SU-DHL-6 (cell line): ENCODE results near the gene SNX25.

ENCODE experiments used
- H2AFZ ChIP-seq: fragments of 200-600 bp; sonication (generic); 2 replicates; pipeline ENCODE4 v1.6.1; 2014; ENCODE audit warnings: low read depth, mild to moderate bottlenecking, moderate library complexity, mixed read lengths, antibody characterized with exemption, low read length; ENCODE audit not compliant: severe bottlenecking
- H3F3A ChIP-seq: fragments of 200-600 bp; shearing (Covaris generic); 2 replicates; pipeline ENCODE4 v1.6.0; 2016; ENCODE audit warnings: antibody characterized with exemption, mild to moderate bottlenecking; ENCODE audit not compliant: insufficient read depth
- H3K27ac ChIP-seq: fragments of 200-600 bp; sonication (generic); 2 replicates; pipeline ENCODE4 v1.5.1; 2016; ENCODE audit warnings: low read depth, mild to moderate bottlenecking, low read length, moderate library complexity, mixed read lengths
- H3K27me3 ChIP-seq: fragments of 200-600 bp; sonication (generic), shearing (Covaris generic); 2 replicates; pipeline ENCODE4 v1.6.0; 2014; ENCODE audit warnings: mild to moderate bottlenecking, low read length
- H3K36me3 ChIP-seq: fragments of 200-600 bp; sonication (generic); 2 replicates; pipeline ENCODE4 v1.6.1; 2014; ENCODE audit warnings: mild to moderate bottlenecking, low read length, mixed read lengths
- H3K4me2 ChIP-seq: fragments of 300-600, 200-600 bp; shearing (Covaris generic), sonication (generic); 2 replicates; pipeline ENCODE4 v1.6.0; 2014; ENCODE audit warnings: low read length, low read depth, mild to moderate bottlenecking; ENCODE audit not compliant: poor library complexity, severe bottlenecking
- H3K4me3 ChIP-seq: fragments of 200-600 bp; sonication (generic); 2 replicates; pipeline ENCODE4 v1.5.1; 2014; ENCODE audit warnings: antibody characterized with exemption, low read length, mild to moderate bottlenecking, mixed read lengths; ENCODE audit not compliant: insufficient read depth, poor library complexity, severe bottlenecking
- H3K79me2 ChIP-seq: fragments of 200-600 bp; sonication (generic); 2 replicates; pipeline ENCODE4 v1.6.1; 2014; ENCODE audit warnings: mild to moderate bottlenecking, low read length, moderate library complexity; ENCODE audit not compliant: insufficient read depth
- H3K9ac ChIP-seq: fragments of 200-600 bp; sonication (generic); 2 replicates; pipeline ENCODE4 v1.7.0; 2014; ENCODE audit warnings: mild to moderate bottlenecking, low read length
- H3K9me2 ChIP-seq: fragments of 200-600 bp; sonication (generic); replicated peaks from 2 replicates; pipeline ENCODE4 v1.6.1; 2014; ENCODE audit warnings: low read length; ENCODE audit not compliant: insufficient read depth
- H3K9me3 ChIP-seq: fragments of 200-600 bp; sonication (generic); 2 replicates; pipeline ENCODE4 v1.6.1; 2014; ENCODE audit warnings: low read length, mixed read lengths; ENCODE audit not compliant: insufficient read depth
- H4K20me1 ChIP-seq: fragments of 200-600 bp; sonication (generic); 2 replicates; pipeline ENCODE4 v1.6.1; 2014; ENCODE audit warnings: low read depth, mild to moderate bottlenecking, antibody characterized with exemption, low read length, moderate library complexity, mixed read lengths
- EZH2phosphoT487 ChIP-seq: fragments of 200-600 bp; sonication (generic), shearing (Covaris generic); conservative IDR thresholded peaks from 2 replicates; pipeline ENCODE4 v1.6.1; 2018; ENCODE audit warnings: mild to moderate bottlenecking, antibody characterized with exemption, low read length, moderate library complexity, mixed read lengths
- TF ChIP-seq, protein P1 (sequence below): fragments of 200-600 bp; sonication (generic); IDR thresholded peaks from one replicate; pipeline ENCODE4 v1.5.1; 2017; ENCODE audit warnings: antibody characterized with exemption, mild to moderate bottlenecking, low read length, moderate library complexity; ENCODE audit not compliant: insufficient read depth, poor library complexity, severe bottlenecking

SNX25 gene

DNA sequence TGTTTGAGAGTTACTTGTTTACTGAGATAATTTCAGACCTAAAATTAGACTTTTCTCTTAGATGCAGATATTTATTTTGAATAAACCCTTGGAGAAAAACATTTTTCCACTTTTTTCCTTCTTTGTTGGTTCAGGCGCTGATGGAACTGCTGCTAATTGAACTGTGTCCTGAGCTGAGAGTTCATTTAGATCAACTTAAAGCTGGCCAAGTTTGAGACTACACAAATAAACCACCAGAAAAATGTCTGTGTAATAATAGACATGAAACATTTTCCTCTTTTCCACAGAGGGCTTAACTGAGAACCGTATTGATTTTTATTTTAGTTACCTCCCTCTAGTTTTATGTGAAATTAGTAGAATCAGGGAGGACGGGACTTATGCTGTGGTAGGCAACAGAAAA is 153.9 kb downstream of the SNX25 start:
- Histone ChIP-seq H2AFZ (no peak overlapping the region), H3K4me3 (no peak overlapping the region), H3K27me3 (no peaks in the 10 kb centered on the region), H3K9me3 (no peaks in the 10 kb centered on the region), H3K9ac (no peak overlapping the region), H3K9me2 (no peaks in the 10 kb centered on the region), H3K4me2 (no peak overlapping the region), H3K79me2 (no peaks in the 10 kb centered on the region), H3K36me3 (peaks cover 4% of the 10 kb centered on the region; the same call in 1 of the 2 replicates), H4K20me1 (no peaks in the 10 kb centered on the region), H3F3A (0 out of 2 replicates have a peak, but pooled peaks cover 6% of the 10 kb centered on the region), H3K27ac (no peak overlapping the region)
- TF ChIP-seq EZH2phosphoT487, result no peak
- TF ChIP-seq, protein P1, sequence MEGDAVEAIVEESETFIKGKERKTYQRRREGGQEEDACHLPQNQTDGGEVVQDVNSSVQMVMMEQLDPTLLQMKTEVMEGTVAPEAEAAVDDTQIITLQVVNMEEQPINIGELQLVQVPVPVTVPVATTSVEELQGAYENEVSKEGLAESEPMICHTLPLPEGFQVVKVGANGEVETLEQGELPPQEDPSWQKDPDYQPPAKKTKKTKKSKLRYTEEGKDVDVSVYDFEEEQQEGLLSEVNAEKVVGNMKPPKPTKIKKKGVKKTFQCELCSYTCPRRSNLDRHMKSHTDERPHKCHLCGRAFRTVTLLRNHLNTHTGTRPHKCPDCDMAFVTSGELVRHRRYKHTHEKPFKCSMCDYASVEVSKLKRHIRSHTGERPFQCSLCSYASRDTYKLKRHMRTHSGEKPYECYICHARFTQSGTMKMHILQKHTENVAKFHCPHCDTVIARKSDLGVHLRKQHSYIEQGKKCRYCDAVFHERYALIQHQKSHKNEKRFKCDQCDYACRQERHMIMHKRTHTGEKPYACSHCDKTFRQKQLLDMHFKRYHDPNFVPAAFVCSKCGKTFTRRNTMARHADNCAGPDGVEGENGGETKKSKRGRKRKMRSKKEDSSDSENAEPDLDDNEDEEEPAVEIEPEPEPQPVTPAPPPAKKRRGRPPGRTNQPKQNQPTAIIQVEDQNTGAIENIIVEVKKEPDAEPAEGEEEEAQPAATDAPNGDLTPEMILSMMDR, result no peak

GRCh38 chr4:185364886-185365285 is 155.5 kb downstream of the SNX25 start:
- no peaks in the 10 kb centered on the region for H3K27me3 ChIP-seq
- no peaks in the 10 kb centered on the region for H4K20me1 ChIP-seq
- TF ChIP-seq EZH2phosphoT487, result no peak
- TF ChIP-seq, protein P1, result no peak
- H3K27ac ChIP-seq, result no peak overlapping the region
- H2AFZ ChIP-seq, result no peak overlapping the region
- no peak overlapping the region for H3K9ac ChIP-seq
- no peak overlapping the region for H3K4me3 ChIP-seq
- H3K9me3 ChIP-seq, result no peaks in the 10 kb centered on the region
- no peak overlapping the region for H3K4me2 ChIP-seq
- H3K79me2 ChIP-seq, result no peaks in the 10 kb centered on the region
- H3F3A ChIP-seq, result 0 out of 2 replicates have a peak, but pooled peaks cover 6% of the 10 kb centered on the region
- H3K36me3 ChIP-seq, result peaks cover 4% of the 10 kb centered on the region; the same call in 1 of the 2 replicates
- no peaks in the 10 kb centered on the region for H3K9me2 ChIP-seq

DNA sequence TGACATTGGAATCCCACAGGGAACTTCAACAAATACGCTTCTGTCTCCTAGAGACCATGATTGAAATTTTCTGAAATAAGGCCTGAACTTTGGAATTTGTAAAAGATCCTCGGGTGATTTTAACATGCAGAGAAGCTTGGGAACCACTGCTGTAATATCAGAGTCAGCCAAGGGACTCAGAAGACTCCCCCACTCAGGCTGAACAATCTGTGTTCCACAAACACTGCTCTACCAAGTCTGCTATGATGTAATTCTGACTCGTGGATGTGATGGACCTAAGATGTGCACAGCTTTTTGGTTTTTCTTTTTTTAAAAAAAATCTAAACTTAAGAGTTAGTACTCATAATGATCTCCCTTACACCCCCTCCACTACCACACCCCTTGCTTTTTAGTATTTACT is 160.3 kb downstream of the SNX25 start:
- H2AFZ ChIP-seq, result no peak overlapping the region
- no peak overlapping the region for H3K9ac ChIP-seq
- 0 out of 2 replicates have a peak, but pooled peaks cover 3% of the 10 kb centered on the region for H3F3A ChIP-seq
- H3K4me3 ChIP-seq, result no peak overlapping the region
- no peak for TF ChIP-seq EZH2phosphoT487
- TF ChIP-seq, protein P1, result no peak
- no peaks in the 10 kb centered on the region for H3K79me2 ChIP-seq
- H3K9me3 ChIP-seq, result no peaks in the 10 kb centered on the region
- no peak overlapping the region for H3K27ac ChIP-seq
- no peak overlapping the region for H3K4me2 ChIP-seq
- H3K27me3 ChIP-seq, result no peaks in the 10 kb centered on the region
- no peaks in the 10 kb centered on the region for H3K9me2 ChIP-seq
- no peaks in the 10 kb centered on the region for H4K20me1 ChIP-seq
- H3K36me3 ChIP-seq, result no peaks in the 10 kb centered on the region
